Caco-2 (cell line): ENCODE data around the gene SCAMP1. TPM values are rescaled to one million over a fixed set of nuclear protein-coding genes. Genes with fewer than 3 reads are reported as not detected.

Experiments used
- BruUV-seq: library from RNA; stranded (reverse); fragments of 400-500 nt; replicated peaks from 2 replicates; lab custom pipeline; 2021; lab: Mats Ljungman, UMichigan
- CTCF ChIA-PET: fragments of 300-600 bp; sonication (Branson Sonifier 250); formaldehyde crosslinking; loops from one replicate; lab custom pipeline; 2022; ENCODE audit warnings: antibody characterized with exemption; lab: Charles Lee
- POLR2A ChIA-PET: fragments of 300-600 bp; sonication (Branson Sonifier 250); formaldehyde crosslinking; loops from one replicate; lab custom pipeline; 2022; ENCODE audit warnings: antibody characterized with exemption; lab: Charles Lee
- DNase-seq, 2 experiments: peaks; one replicate each; pipeline versions ENCODE4 v3.0.0 to v3.0.0-alpha.2; 2020 to 2022
- H3K27me3 ChIP-seq: replicated peaks from 2 replicates; pipeline ENCODE4 v1.6.0; 2011; ENCODE audit warnings: low read length; ENCODE audit not compliant: control insufficient read depth, insufficient read depth
- H3K36me3 ChIP-seq: 2 replicates; pipeline ENCODE4 v1.5.1; 2011; ENCODE audit warnings: low read length; ENCODE audit not compliant: control insufficient read depth, insufficient read depth
- H3K4me1 ChIP-seq: fragments of 250-450 bp; sonication (Bioruptor Pico); 2 replicates; pipeline ENCODE4 v1.5.1; 2020; ENCODE audit warnings: mild to moderate bottlenecking
- H3K4me3 ChIP-seq: 2 replicates; pipeline ENCODE4 v1.5.1; 2011; ENCODE audit warnings: low read depth, mild to moderate bottlenecking, control low read depth, low read length
- H3K9me3 ChIP-seq: fragments of 250-450 bp; sonication (Bioruptor Pico); 2 replicates; pipeline ENCODE4 v1.5.1; 2020; ENCODE audit warnings: mild to moderate bottlenecking, moderate library complexity
- H3K27ac Mint-ChIP-seq: one replicate; pipeline ENCODE4 v1.8.0; 2022; ENCODE audit warnings: mixed read lengths; ENCODE audit not compliant: unreplicated experiment
- H3K27me3 Mint-ChIP-seq: one replicate; pipeline ENCODE4 v1.8.0; 2022; ENCODE audit warnings: mixed read lengths; ENCODE audit not compliant: insufficient read depth, unreplicated experiment
- H3K36me3 Mint-ChIP-seq: one replicate; pipeline ENCODE4 v1.8.0; 2022; ENCODE audit warnings: mild to moderate bottlenecking, mixed read lengths; ENCODE audit not compliant: insufficient read depth, unreplicated experiment
- H3K4me1 Mint-ChIP-seq: one replicate; pipeline ENCODE4 v1.8.0; 2022; ENCODE audit warnings: low read depth, mixed read lengths; ENCODE audit not compliant: unreplicated experiment
- H3K4me3 Mint-ChIP-seq: one replicate; pipeline ENCODE4 v1.8.0; 2022; ENCODE audit warnings: mild to moderate bottlenecking, moderate library complexity, mixed read lengths; ENCODE audit not compliant: unreplicated experiment
- H3K9me3 Mint-ChIP-seq: one replicate; pipeline ENCODE4 v1.8.0; 2022; ENCODE audit warnings: mixed read lengths; ENCODE audit not compliant: unreplicated experiment
- CTCF ChIP-seq, 2 experiments: fragments of 200-600 bp in 1 of 2; IDR thresholded peaks; 1 replicate in 1 of 2; 2 replicates in 1 of 2; pipeline versions ENCODE4 v1.5.1 to v1.8.0; 2011 to 2022; ENCODE audit warnings: antibody characterized with exemption in 1 of 2, control low read depth in 1 of 2, inconsistent platforms in 1 of 2, low read depth in 1 of 2, low read length in 1 of 2, mild to moderate bottlenecking in 1 of 2, moderate library complexity in 1 of 2; ENCODE audit not compliant: insufficient read depth in 1 of 2, severe bottlenecking in 1 of 2, unreplicated experiment in 1 of 2
- intact Hi-C: fragments of 100-400 bp; cut with micrococcal nuclease; formaldehyde crosslinking; loops from one replicate; pipeline ENCODE4 v1.10.0; 2022; ENCODE audit not compliant: unreplicated experiment
- total RNA-seq: library from RNA; stranded (reverse); gene quantifications from 2 replicates; pipeline ENCODE4 v1.2.3, GENCODE V29; 2022

The SCAMP1 gene
- total RNA-seq, 1 experiment from 2014 or later: 21.3 TPM

GRCh38 chr5:78416677-78417425, 56.4 kb downstream of the SCAMP1 start:
- intact Hi-C loops: no loop called here
- POLR2A ChIA-PET: no interaction called here
- H3K27me3 ChIP-seq: no peaks in the 10 kb centered on the region
- H3K4me3 ChIP-seq: no peak overlapping the region
- DNase-seq: no peak
- Mint-ChIP-seq H3K4me1 (peaks cover 9% of the 10 kb centered on the region), H3K9me3 (no peaks in the 10 kb centered on the region), H3K27me3 (no peaks in the 10 kb centered on the region), H3K4me3 (no peak overlapping the region), H3K27ac (no peak overlapping the region), H3K36me3 (no peaks in the 10 kb centered on the region)
- CTCF ChIA-PET: no interaction called here
- 0 out of 2 replicates have a peak, but pooled peaks cover 7% of the 10 kb centered on the region for H3K4me1 ChIP-seq
- BruUV-seq: no TSS peak
- H3K9me3 ChIP-seq: no peaks in the 10 kb centered on the region
- no peaks in the 10 kb centered on the region for H3K36me3 ChIP-seq
- no peak for TF ChIP-seq CTCF (IDR thresholded peaks at IDR 0.05; ENCODE audit: insufficient read depth in 1 of 2, low read depth in 1 of 2, low read length in 1 of 2, severe bottlenecking in 1 of 2, unreplicated experiment in 1 of 2)

- CTCF ChIA-PET: no interaction called here
- Mint-ChIP-seq H3K9me3 (no peaks in the 10 kb centered on the region), H3K27me3 (no peaks in the 10 kb centered on the region), H3K4me3 (no peak overlapping the region), H3K4me1 (peaks cover 9% of the 10 kb centered on the region), H3K36me3 (no peaks in the 10 kb centered on the region), H3K27ac (no peak overlapping the region)
- POLR2A ChIA-PET: no interaction called here
- H3K9me3 ChIP-seq: no peaks in the 10 kb centered on the region
- BruUV-seq: no TSS peak
- no peak overlapping the region for H3K4me3 ChIP-seq
- no peak for DNase-seq
- H3K36me3 ChIP-seq: no peaks in the 10 kb centered on the region
- intact Hi-C loops: no loop called here
- H3K27me3 ChIP-seq: no peaks in the 10 kb centered on the region
- H3K4me1 ChIP-seq: 0 out of 2 replicates have a peak, but pooled peaks cover 7% of the 10 kb centered on the region
- TF ChIP-seq CTCF (IDR thresholded peaks at IDR 0.05; ENCODE audit: insufficient read depth in 1 of 2, low read depth in 1 of 2, low read length in 1 of 2, severe bottlenecking in 1 of 2, unreplicated experiment in 1 of 2): no peak
Measured at GRCh38 chr5:78419396-78419795, 59.0 kb downstream of the SCAMP1 start.

GRCh38 chr5:78420548-78420947, 60.1 kb downstream of the SCAMP1 start:
- H3K36me3 Mint-ChIP-seq: no peaks in the 10 kb centered on the region
- TF ChIP-seq CTCF (IDR thresholded peaks at IDR 0.05; ENCODE audit: insufficient read depth in 1 of 2, low read depth in 1 of 2, low read length in 1 of 2, severe bottlenecking in 1 of 2, unreplicated experiment in 1 of 2): no peak
- CTCF ChIA-PET: no interaction called here

More at GRCh38 chr5:78420548-78420947, 60.1 kb downstream of the SCAMP1 start:
- Histone ChIP-seq H3K36me3 (no peaks in the 10 kb centered on the region), H3K4me1 (0 out of 2 replicates have a peak, but pooled peaks cover 7% of the 10 kb centered on the region), H3K27me3 (no peaks in the 10 kb centered on the region), H3K9me3 (no peaks in the 10 kb centered on the region), H3K4me3 (no peak overlapping the region)
- no peak overlapping the region for H3K4me3 Mint-ChIP-seq
- H3K4me1 Mint-ChIP-seq: peaks cover 9% of the 10 kb centered on the region
- no peaks in the 10 kb centered on the region for H3K27me3 Mint-ChIP-seq
- H3K27ac Mint-ChIP-seq: no peak overlapping the region
- no TSS peak for BruUV-seq
- no peaks in the 10 kb centered on the region for H3K9me3 Mint-ChIP-seq
- DNase-seq: no peak
- intact Hi-C loops: no loop called here
- POLR2A ChIA-PET: no interaction called here
